Osteocyte (in vitro differentiated cells): Measurements from ENCODE around the gene PDE11A. TPM values are rescaled to one million over a fixed set of nuclear protein-coding genes. Genes with fewer than 3 reads are reported as not detected.

Source experiments
- DNase-seq: peaks from one replicate; pipeline ENCODE4 v3.0.0; 2021; ENCODE audit warnings: mixed read lengths; ENCODE audit not compliant: unreplicated experiment; ENCODE audit errors: extremely low spot score
- H3K27ac Mint-ChIP-seq: one replicate; pipeline ENCODE4 v1.8.0; 2021; ENCODE audit warnings: mild to moderate bottlenecking, mixed read lengths; ENCODE audit not compliant: unreplicated experiment
- H3K27me3 Mint-ChIP-seq: one replicate; pipeline ENCODE4 v1.8.0; 2021; ENCODE audit warnings: mixed read lengths; ENCODE audit not compliant: unreplicated experiment
- H3K36me3 Mint-ChIP-seq: one replicate; pipeline ENCODE4 v1.8.0; 2021; ENCODE audit warnings: mixed read lengths; ENCODE audit not compliant: unreplicated experiment
- H3K4me1 Mint-ChIP-seq: one replicate; pipeline ENCODE4 v1.8.0; 2021; ENCODE audit warnings: mixed read lengths; ENCODE audit not compliant: unreplicated experiment
- H3K4me3 Mint-ChIP-seq: one replicate; pipeline ENCODE4 v1.8.0; 2021; ENCODE audit warnings: mild to moderate bottlenecking, moderate library complexity, mixed read lengths; ENCODE audit not compliant: unreplicated experiment
- H3K9me3 Mint-ChIP-seq: one replicate; pipeline ENCODE4 v1.8.0; 2021; ENCODE audit warnings: mixed read lengths; ENCODE audit not compliant: unreplicated experiment
- CTCF ChIP-seq: fragments of 200-600 bp; sonication (generic); IDR thresholded peaks from 2 replicates; pipeline ENCODE4 v1.5.0; 2021; ENCODE audit warnings: antibody characterized with exemption, mild to moderate bottlenecking, moderate library complexity
- total RNA-seq: library from RNA; stranded (reverse); gene quantifications from 2 replicates; pipeline ENCODE4 v1.2.1, GENCODE V29; 2021

Gene PDE11A
- total RNA-seq, 1 donor from 2014 or later, result 0.05 TPM

- Mint-ChIP-seq H3K36me3 (no peaks in the 10 kb centered on the region), H3K4me3 (no peak overlapping the region), H3K27me3 (peaks cover 7% of the 10 kb centered on the region), H3K27ac (no peak overlapping the region), H3K9me3 (no peaks in the 10 kb centered on the region), H3K4me1 (peaks cover 5% of the 10 kb centered on the region)
- DNase-seq, result no peak
- TF ChIP-seq CTCF, result no peak
These were observed 439.5 kb downstream of the PDE11A start for GRCh38 chr2:177633111-177633510.

- H3K4me1 Mint-ChIP-seq, result peaks cover 5% of the 10 kb centered on the region
- no peak for DNase-seq
- no peak overlapping the region for H3K4me3 Mint-ChIP-seq
- H3K27me3 Mint-ChIP-seq, result peaks cover 7% of the 10 kb centered on the region
- H3K9me3 Mint-ChIP-seq, result no peaks in the 10 kb centered on the region
- no peak overlapping the region for H3K27ac Mint-ChIP-seq
- no peak for TF ChIP-seq CTCF
- no peaks in the 10 kb centered on the region for H3K36me3 Mint-ChIP-seq
These were observed 440.9 kb downstream of the PDE11A start for GRCh38 chr2:177631680-177632079.

- Mint-ChIP-seq H3K36me3 (no peaks in the 10 kb centered on the region), H3K9me3 (no peaks in the 10 kb centered on the region), H3K27me3 (peaks cover 7% of the 10 kb centered on the region), H3K4me1 (peaks cover 5% of the 10 kb centered on the region), H3K27ac (no peak overlapping the region), H3K4me3 (no peak overlapping the region)
- no peak for TF ChIP-seq CTCF
- DNase-seq, result no peak
These were observed 443.1 kb downstream of the PDE11A start for GRCh38 chr2:177629357-177630024.

GRCh38 chr2:177628831-177629230 lies 443.7 kb downstream of the PDE11A start:
- Mint-ChIP-seq H3K9me3 (no peaks in the 10 kb centered on the region), H3K27ac (no peak overlapping the region), H3K27me3 (peaks cover 8% of the 10 kb centered on the region), H3K4me3 (no peak overlapping the region), H3K4me1 (peaks cover under 1% of the 10 kb centered on the region), H3K36me3 (no peaks in the 10 kb centered on the region)
- TF ChIP-seq CTCF, result no peak
- no peak for DNase-seq

GRCh38 chr2:177625744-177626650 lies 446.6 kb downstream of the PDE11A start:
- no peak for TF ChIP-seq CTCF
- no peak for DNase-seq
- no peak overlapping the region for H3K27ac Mint-ChIP-seq
- H3K4me1 Mint-ChIP-seq, result no peaks in the 10 kb centered on the region
- peaks cover 18% of the 10 kb centered on the region for H3K27me3 Mint-ChIP-seq
- no peak overlapping the region for H3K4me3 Mint-ChIP-seq
- no peaks in the 10 kb centered on the region for H3K36me3 Mint-ChIP-seq
- no peaks in the 10 kb centered on the region for H3K9me3 Mint-ChIP-seq
